Measurements from ENCODE around the gene PTPRJ. TPM values are rescaled to one million over a fixed set of nuclear protein-coding genes. Genes with fewer than 3 reads are reported as not detected.
A peak's percentile ranks its signal among the peaks of the same experiment; 100 is the strongest.

Gene PTPRJ
- total and polyA plus RNA-seq, 4 donors, result 4.1 to 24.7 (median 14.6) TPM

DNA sequence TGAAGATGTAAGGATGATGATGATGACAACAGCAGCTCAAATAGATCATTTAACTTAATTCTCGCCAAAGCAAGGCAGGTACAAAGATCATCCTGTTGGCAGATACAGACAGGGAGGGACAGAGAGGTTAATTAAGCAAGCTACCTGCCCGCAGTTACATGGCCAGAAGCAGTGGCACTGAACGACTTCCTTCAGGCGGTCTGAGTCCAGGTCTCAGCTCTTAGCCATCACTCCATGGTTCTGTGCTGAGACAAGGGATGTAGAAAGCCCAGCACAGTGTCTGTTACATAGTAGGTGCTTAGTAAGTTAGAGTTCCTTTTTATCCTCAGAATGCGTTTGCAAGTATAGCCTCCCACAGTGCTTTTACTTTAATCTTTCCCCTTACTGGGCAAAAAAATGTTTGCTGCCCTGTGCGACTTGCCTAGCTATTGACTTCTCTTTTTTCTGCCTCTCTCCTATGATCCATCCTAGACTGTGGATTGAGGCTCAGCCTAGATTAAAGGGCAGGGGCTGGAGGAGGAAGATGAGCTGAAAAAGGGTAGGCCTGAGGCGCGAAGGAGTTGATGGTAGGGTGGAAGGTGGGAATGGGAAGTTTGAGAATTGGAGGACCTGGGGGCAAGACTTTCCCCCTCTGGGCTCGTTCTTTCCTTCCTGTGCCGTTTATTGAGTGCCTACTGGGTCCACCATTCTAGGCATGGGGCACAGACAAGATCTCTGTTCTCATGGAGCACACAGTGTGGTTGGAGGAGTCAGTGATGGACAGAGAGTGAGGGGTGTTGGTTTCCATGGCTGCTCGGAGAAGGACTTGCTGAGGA is 128.1 kb downstream of the PTPRJ start:
- no peaks in the 10 kb centered on the region for H3K27me3 ChIP-seq (ENCODE audit: control insufficient read depth in 4 of 4, insufficient read depth in 4 of 4, low read length in 3 of 4)
- H3K4me1 ChIP-seq (ENCODE audit: control insufficient read depth in 4 of 4, insufficient read depth in 4 of 4, low read length in 3 of 4), result peaks cover 6 to 60% (median 52%) of the 10 kb centered on the region in 4 donors
- WGBS, result 66% methylated on average over 11 of the region's 11 CpGs
- no peak overlapping the region for H3K4me3 ChIP-seq (ENCODE audit: low read depth in 1 of 3, low read length in 3 of 3)
- peak overlapping the region in 1 of 2 donors; percentile 43 for H3K9ac ChIP-seq (ENCODE audit: low read depth in 1 of 2, low read length in 2 of 2)
- TF ChIP-seq, protein P1, sequence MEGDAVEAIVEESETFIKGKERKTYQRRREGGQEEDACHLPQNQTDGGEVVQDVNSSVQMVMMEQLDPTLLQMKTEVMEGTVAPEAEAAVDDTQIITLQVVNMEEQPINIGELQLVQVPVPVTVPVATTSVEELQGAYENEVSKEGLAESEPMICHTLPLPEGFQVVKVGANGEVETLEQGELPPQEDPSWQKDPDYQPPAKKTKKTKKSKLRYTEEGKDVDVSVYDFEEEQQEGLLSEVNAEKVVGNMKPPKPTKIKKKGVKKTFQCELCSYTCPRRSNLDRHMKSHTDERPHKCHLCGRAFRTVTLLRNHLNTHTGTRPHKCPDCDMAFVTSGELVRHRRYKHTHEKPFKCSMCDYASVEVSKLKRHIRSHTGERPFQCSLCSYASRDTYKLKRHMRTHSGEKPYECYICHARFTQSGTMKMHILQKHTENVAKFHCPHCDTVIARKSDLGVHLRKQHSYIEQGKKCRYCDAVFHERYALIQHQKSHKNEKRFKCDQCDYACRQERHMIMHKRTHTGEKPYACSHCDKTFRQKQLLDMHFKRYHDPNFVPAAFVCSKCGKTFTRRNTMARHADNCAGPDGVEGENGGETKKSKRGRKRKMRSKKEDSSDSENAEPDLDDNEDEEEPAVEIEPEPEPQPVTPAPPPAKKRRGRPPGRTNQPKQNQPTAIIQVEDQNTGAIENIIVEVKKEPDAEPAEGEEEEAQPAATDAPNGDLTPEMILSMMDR (IDR thresholded peaks at IDR 0.05; ENCODE audit: low read depth, low read length, missing input control), result no peak
- TF ChIP-seq RXRA (IDR thresholded peaks at IDR 0.05) (peak in 1 of 2 donors; percentile 20), HNF4A (conservative IDR thresholded peaks at IDR 0.05) (peak; percentile 13 to 34)
- no peaks in the 10 kb centered on the region for H3K9me3 ChIP-seq (ENCODE audit: control insufficient read depth in 4 of 4, low read length in 3 of 4)
- peak overlapping the region in 1 of 2 donors; percentile 46 for H3K27ac ChIP-seq (ENCODE audit: low read depth in 1 of 2, low read length in 2 of 2)
- no peak for DNase-seq (ENCODE audit: low spot score)
- peaks cover 0 to 2% (median 0%) of the 10 kb centered on the region in 4 donors for H3K36me3 ChIP-seq (ENCODE audit: control insufficient read depth in 4 of 4, insufficient read depth in 3 of 4, low read depth in 1 of 4, low read length in 3 of 4)

DNA sequence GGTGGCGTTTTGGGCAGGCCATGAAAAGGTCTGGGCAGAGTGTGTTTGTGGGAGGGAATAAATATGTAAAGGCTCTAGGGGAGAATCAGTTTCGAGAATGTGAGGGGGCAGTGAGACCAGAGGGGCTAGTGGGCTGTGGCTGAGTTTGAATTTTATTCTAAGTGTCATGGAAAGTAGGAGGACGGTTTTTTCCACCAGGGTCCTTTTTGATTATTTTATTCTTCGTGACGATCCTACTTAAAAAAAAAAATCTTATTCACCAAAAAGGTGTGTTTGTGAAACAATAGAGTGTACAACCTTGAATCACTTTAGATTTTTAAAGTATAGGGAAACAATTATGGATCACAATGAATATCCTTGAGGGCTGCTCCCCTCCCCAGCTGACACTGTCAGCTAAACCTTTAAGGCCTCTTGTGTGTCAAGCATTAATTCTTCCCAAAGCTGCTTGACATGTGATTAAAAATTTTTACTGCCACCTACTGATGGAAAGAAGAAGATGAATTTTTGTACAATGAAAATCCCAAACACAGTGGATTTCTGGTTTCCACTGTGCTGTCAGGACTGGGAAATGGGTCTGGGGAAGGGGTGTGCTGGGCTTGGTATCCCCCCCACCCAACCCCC is 128.8 kb downstream of the PTPRJ start:
- TF ChIP-seq RAD21 (IDR thresholded peaks at IDR 0.05), result peak; percentile 60 to 77
- TF ChIP-seq TAF1 (conservative IDR thresholded peaks at IDR 0.05), result no peak
- TF ChIP-seq NR2F2 (IDR thresholded peaks at IDR 0.05), result no peak
- no peak for TF ChIP-seq FOXA2 (IDR thresholded peaks at IDR 0.05)
- TF ChIP-seq RXRA (IDR thresholded peaks at IDR 0.05), result no peak
- no peak for TF ChIP-seq YY1 (IDR thresholded peaks at IDR 0.05)
- TF ChIP-seq, protein P2, sequence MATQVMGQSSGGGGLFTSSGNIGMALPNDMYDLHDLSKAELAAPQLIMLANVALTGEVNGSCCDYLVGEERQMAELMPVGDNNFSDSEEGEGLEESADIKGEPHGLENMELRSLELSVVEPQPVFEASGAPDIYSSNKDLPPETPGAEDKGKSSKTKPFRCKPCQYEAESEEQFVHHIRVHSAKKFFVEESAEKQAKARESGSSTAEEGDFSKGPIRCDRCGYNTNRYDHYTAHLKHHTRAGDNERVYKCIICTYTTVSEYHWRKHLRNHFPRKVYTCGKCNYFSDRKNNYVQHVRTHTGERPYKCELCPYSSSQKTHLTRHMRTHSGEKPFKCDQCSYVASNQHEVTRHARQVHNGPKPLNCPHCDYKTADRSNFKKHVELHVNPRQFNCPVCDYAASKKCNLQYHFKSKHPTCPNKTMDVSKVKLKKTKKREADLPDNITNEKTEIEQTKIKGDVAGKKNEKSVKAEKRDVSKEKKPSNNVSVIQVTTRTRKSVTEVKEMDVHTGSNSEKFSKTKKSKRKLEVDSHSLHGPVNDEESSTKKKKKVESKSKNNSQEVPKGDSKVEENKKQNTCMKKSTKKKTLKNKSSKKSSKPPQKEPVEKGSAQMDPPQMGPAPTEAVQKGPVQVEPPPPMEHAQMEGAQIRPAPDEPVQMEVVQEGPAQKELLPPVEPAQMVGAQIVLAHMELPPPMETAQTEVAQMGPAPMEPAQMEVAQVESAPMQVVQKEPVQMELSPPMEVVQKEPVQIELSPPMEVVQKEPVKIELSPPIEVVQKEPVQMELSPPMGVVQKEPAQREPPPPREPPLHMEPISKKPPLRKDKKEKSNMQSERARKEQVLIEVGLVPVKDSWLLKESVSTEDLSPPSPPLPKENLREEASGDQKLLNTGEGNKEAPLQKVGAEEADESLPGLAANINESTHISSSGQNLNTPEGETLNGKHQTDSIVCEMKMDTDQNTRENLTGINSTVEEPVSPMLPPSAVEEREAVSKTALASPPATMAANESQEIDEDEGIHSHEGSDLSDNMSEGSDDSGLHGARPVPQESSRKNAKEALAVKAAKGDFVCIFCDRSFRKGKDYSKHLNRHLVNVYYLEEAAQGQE (IDR thresholded peaks at IDR 0.05), result no peak
- TF ChIP-seq FOXA1 (IDR thresholded peaks at IDR 0.05), result no peak
- TF ChIP-seq SP1 (IDR thresholded peaks at IDR 0.05), result no peak
- TF ChIP-seq, protein P3, sequence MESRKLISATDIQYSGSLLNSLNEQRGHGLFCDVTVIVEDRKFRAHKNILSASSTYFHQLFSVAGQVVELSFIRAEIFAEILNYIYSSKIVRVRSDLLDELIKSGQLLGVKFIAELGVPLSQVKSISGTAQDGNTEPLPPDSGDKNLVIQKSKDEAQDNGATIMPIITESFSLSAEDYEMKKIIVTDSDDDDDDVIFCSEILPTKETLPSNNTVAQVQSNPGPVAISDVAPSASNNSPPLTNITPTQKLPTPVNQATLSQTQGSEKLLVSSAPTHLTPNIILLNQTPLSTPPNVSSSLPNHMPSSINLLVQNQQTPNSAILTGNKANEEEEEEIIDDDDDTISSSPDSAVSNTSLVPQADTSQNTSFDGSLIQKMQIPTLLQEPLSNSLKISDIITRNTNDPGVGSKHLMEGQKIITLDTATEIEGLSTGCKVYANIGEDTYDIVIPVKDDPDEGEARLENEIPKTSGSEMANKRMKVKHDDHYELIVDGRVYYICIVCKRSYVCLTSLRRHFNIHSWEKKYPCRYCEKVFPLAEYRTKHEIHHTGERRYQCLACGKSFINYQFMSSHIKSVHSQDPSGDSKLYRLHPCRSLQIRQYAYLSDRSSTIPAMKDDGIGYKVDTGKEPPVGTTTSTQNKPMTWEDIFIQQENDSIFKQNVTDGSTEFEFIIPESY (IDR thresholded peaks at IDR 0.05), result no peak
- no peak for TF ChIP-seq HNF4A (conservative IDR thresholded peaks at IDR 0.05)
- TF ChIP-seq, protein P4, sequence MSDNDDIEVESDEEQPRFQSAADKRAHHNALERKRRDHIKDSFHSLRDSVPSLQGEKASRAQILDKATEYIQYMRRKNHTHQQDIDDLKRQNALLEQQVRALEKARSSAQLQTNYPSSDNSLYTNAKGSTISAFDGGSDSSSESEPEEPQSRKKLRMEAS (IDR thresholded peaks at IDR 0.05), result no peak
- TF ChIP-seq, protein P1 (IDR thresholded peaks at IDR 0.05; ENCODE audit: low read depth, low read length, missing input control), result peak; percentile 49
- TF ChIP-seq HNF4G (IDR thresholded peaks at IDR 0.05), result no peak
- no peak for TF ChIP-seq EGR1 (IDR thresholded peaks at IDR 0.05; ENCODE audit: low read depth in 2 of 2)
- peaks cover 0 to 2% (median 0%) of the 10 kb centered on the region in 4 donors for H3K36me3 ChIP-seq (ENCODE audit: control insufficient read depth in 4 of 4, insufficient read depth in 3 of 4, low read depth in 1 of 4, low read length in 3 of 4)
- DNase-seq (ENCODE audit: low spot score), result no peak
- H3K4me1 ChIP-seq (ENCODE audit: control insufficient read depth in 4 of 4, insufficient read depth in 4 of 4, low read length in 3 of 4), result peaks cover 1 to 53% (median 44%) of the 10 kb centered on the region in 4 donors
- 83% methylated on average over 5 of the region's 5 CpGs for WGBS
- H3K4me3 ChIP-seq (ENCODE audit: low read depth in 1 of 3, low read length in 3 of 3), result peak overlapping the region in 2 of 3 donors; percentile 40 to 66
- H3K27ac ChIP-seq (ENCODE audit: low read depth in 1 of 2, low read length in 2 of 2), result peak overlapping the region; percentile 78 to 89
- H3K9me3 ChIP-seq (ENCODE audit: control insufficient read depth in 4 of 4, low read length in 3 of 4), result no peaks in the 10 kb centered on the region
- H3K9ac ChIP-seq (ENCODE audit: low read depth in 1 of 2, low read length in 2 of 2), result peak overlapping the region in 1 of 2 donors; percentile 86
- H3K27me3 ChIP-seq (ENCODE audit: control insufficient read depth in 4 of 4, insufficient read depth in 4 of 4, low read length in 3 of 4), result no peaks in the 10 kb centered on the region

Measured in liver (tissue), 9 donors.